Esophagus mucosa (tissue), 1 donor: ENCODE data around the gene MAD1L1. TPM values are rescaled to one million over a fixed set of nuclear protein-coding genes. Genes with fewer than 3 reads are reported as not detected.

Source experiments
- total RNA-seq: library from RNA; stranded (reverse); gene quantifications from one replicate; pipeline ENCODE4 v1.2.4, GENCODE V29; 2023
- donor health status: DM: yes; HTN: yes; CAD: no.

MAD1L1 gene
- total RNA-seq, 1 donor from 2014 or later = 23.7 TPM

Other genes with a start within 250 kb of the MAD1L1 start
- gene MRM2, start 9.3 kb upstream of the MAD1L1 start, total RNA-seq = 17.3 TPM
- gene NUDT1, start 9.3 kb upstream of the MAD1L1 start, total RNA-seq = 37.5 TPM
- 21.7 TPM for gene SNX8, start 81.5 kb upstream of the MAD1L1 start, total RNA-seq
- 119 TPM for gene EIF3B, start 121.9 kb upstream of the MAD1L1 start, total RNA-seq
- 4.1 TPM for gene CHST12, start 170.7 kb upstream of the MAD1L1 start, total RNA-seq
- gene GRIFIN, start 243.5 kb upstream of the MAD1L1 start, total RNA-seq = not detected